ENCODE measurements around the gene METTL6. TPM values are rescaled to one million over a fixed set of nuclear protein-coding genes. Genes with fewer than 3 reads are reported as not detected.
"Not testable (repeated sequence)": the region's sequence is repeated elsewhere in the genome, so short reads cannot be mapped to it uniquely, and the experiment has no call there.

Gene METTL6
- polyA plus RNA-seq, 1 experiment: 14.4 TPM

DNA sequence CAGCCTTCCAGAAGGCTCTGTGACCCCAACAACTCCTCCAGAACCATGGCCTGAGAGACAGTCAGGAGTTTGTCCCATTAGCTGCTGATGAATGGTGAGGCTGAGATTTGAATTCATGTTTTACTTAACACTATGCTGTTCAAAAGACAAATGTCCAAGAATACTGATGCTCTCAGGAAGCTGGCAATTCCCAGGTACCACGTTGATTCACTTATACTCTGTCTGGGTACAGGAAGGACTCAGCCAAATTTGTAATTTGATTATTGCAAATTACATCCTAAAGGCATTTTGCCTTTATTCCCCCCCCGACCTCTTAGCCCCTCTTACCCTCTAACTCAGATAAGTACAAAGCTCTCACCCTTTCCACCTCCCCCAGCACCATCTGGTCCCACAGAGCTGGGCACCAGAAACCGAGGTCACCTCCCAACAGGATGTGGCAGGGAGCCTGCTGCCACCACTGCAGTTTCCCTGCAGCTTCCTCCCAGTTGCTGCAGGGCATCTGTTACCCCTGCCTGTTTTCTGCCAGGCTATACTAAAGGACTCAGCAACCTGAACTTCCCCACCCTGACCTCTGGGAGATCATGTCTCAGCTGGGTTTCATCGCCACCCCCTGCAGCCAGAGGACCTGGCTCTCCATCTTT lies 33.7 kb upstream of the METTL6 start:
- CTCF ChIA-PET: interaction anchor here (1.1 kb wide), 1 partner anchor 193 kb away, joined by 3 read pairs; no protein-coding TSS in a partner anchor

DNA sequence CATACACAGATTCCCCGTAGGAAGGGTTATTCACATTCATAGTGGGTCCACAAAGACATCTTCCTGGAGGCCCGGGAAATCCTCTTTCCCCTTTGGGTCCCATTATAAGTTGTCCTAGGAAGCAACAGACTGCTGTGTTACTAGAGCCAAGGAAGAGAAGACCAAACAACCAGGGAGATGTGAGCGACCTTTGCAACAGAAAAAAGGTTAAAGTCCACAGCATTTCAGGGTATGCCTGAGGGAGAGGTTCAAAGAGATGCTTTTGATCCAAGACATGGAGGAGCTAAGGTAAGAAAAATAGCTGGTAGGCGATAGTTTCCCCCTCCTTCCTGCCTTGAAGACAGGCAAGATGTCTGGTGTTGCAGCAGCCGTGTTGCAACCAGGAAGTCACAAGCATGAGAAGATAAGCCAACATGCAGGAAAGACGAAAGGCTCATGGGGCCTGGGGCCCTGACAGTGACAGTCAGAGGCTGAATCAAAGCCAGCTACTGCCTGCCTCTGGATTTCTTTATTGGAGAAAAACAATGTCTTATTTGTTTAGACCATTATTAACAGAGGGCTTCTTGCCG lies 31.0 kb upstream of the METTL6 start:
- no peaks in the 10 kb centered on the region for H3K36me3 ChIP-seq (ENCODE audit: control insufficient read depth, insufficient read depth, low read length)
- DNase-seq (ENCODE audit: low read depth): no peak
- 0 out of 2 replicates have a peak, but pooled peaks cover 2% of the 10 kb centered on the region for H3K27me3 ChIP-seq (ENCODE audit: control insufficient read depth, insufficient read depth, low read length)
- ChIA-PET POLR2A (no interaction called here), CTCF (no interaction called here)
- H3K4me3 ChIP-seq (ENCODE audit: low read depth, low read length): no peak overlapping the region
- TF ChIP-seq, protein P1, sequence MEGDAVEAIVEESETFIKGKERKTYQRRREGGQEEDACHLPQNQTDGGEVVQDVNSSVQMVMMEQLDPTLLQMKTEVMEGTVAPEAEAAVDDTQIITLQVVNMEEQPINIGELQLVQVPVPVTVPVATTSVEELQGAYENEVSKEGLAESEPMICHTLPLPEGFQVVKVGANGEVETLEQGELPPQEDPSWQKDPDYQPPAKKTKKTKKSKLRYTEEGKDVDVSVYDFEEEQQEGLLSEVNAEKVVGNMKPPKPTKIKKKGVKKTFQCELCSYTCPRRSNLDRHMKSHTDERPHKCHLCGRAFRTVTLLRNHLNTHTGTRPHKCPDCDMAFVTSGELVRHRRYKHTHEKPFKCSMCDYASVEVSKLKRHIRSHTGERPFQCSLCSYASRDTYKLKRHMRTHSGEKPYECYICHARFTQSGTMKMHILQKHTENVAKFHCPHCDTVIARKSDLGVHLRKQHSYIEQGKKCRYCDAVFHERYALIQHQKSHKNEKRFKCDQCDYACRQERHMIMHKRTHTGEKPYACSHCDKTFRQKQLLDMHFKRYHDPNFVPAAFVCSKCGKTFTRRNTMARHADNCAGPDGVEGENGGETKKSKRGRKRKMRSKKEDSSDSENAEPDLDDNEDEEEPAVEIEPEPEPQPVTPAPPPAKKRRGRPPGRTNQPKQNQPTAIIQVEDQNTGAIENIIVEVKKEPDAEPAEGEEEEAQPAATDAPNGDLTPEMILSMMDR (IDR thresholded peaks at IDR 0.05; ENCODE audit: insufficient read depth, low read depth, low read length): no peak

More for the DNA sequence above, 33.7 kb upstream of the METTL6 start:
- DNase-seq (ENCODE audit: low read depth): no peak
- H3K36me3 ChIP-seq (ENCODE audit: control insufficient read depth, insufficient read depth, low read length): no peaks in the 10 kb centered on the region
- POLR2A ChIA-PET: interaction anchor here (0.7 kb wide), 1 partner anchor 68 kb away, joined by 3 read pairs; no protein-coding TSS in a partner anchor
- H3K4me3 ChIP-seq (ENCODE audit: low read depth, low read length): no peak overlapping the region
- no peaks in the 10 kb centered on the region for H3K27me3 ChIP-seq (ENCODE audit: control insufficient read depth, insufficient read depth, low read length)
- TF ChIP-seq, protein P1 (IDR thresholded peaks at IDR 0.05; ENCODE audit: insufficient read depth, low read depth, low read length): no peak

DNA sequence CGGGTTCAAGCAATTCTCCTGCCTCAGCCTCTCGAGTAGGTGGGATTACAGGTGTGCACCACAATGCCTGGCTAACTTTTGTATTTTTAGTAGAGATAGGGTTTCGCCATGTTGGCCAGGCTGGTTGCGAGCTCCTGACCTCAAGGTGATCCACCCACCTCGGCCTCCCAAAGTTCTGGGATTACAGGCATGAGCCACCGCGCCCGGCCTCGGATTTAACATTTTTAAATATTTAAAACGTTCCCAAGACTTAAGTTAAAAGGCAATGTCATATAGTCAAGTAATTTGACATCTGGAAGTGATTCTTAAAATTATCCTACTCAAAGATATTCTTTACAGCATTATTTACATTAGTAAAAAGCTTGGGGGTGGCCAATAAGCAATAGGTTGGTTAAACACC lies 29.6 kb upstream of the METTL6 start:
- DNase-seq (ENCODE audit: low read depth); H3K27me3 ChIP-seq (ENCODE audit: control insufficient read depth, insufficient read depth, low read length); H3K36me3 ChIP-seq (ENCODE audit: control insufficient read depth, insufficient read depth, low read length); H3K4me3 ChIP-seq (ENCODE audit: low read depth, low read length); POLR2A ChIA-PET; CTCF ChIA-PET: not testable (repeated sequence)

DNA sequence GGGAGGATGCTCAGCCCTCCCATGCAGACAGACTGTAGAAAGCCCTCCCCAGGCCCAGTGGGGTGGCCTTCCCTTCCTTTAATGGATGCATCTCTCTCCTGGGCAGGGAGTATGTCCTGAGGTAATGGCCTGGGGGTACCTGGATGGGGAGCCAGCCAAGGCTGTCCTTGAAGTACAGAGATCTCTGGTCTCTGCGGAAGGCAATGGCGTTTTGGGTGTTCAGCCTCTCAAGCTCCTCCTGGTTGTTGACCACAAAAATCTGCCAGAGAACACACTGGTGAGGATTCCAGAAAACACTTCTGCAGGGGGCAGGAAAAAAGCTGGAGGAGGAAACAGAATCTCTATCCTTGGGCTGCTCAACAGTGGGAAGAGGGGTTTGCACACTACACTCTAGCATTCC lies 29.0 kb upstream of the METTL6 start:
- TF ChIP-seq, protein P1 (IDR thresholded peaks at IDR 0.05; ENCODE audit: insufficient read depth, low read depth, low read length): no peak
- POLR2A ChIA-PET: no interaction called here
- Histone ChIP-seq H3K36me3 (ENCODE audit: control insufficient read depth, insufficient read depth, low read length) (no peaks in the 10 kb centered on the region), H3K27me3 (ENCODE audit: control insufficient read depth, insufficient read depth, low read length) (0 out of 2 replicates have a peak, but pooled peaks cover 2% of the 10 kb centered on the region), H3K4me3 (ENCODE audit: low read depth, low read length) (no peak overlapping the region)
- CTCF ChIA-PET: no interaction called here
- DNase-seq (ENCODE audit: low read depth): no peak

DNA sequence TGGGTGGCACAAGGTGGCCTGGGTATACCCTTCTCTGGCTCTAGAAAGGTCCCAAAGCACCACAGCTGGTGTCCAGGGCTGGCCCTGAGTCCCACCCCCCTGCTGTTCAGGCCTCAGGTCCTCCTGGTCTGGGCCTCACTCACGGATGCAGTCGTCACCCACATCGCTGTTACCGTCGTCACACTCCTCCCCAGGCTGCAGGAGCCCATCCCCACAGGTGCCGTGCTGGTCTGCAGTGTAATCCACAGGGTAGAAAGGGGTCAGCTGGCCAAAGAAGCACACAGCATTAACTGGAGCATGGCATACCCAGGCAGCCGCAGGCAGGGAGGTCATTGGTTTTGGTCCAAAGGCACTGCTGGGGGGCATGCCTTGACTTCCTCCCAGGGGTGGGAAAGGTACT lies 28.4 kb upstream of the METTL6 start:
- CTCF ChIA-PET: interaction anchor here (0.7 to 1.4 kb wide), 2 partner anchors 215 to 252 kb away, joined by 3 read pairs; no protein-coding TSS in a partner anchor
- no peak overlapping the region for H3K4me3 ChIP-seq (ENCODE audit: low read depth, low read length)
- 0 out of 2 replicates have a peak, but pooled peaks cover 2% of the 10 kb centered on the region for H3K27me3 ChIP-seq (ENCODE audit: control insufficient read depth, insufficient read depth, low read length)
- no peaks in the 10 kb centered on the region for H3K36me3 ChIP-seq (ENCODE audit: control insufficient read depth, insufficient read depth, low read length)
- POLR2A ChIA-PET: no interaction called here
- DNase-seq (ENCODE audit: low read depth): no peak
- TF ChIP-seq, protein P1 (IDR thresholded peaks at IDR 0.05; ENCODE audit: insufficient read depth, low read depth, low read length): no peak
